A549 (cell line): ENCODE results near the gene LRRC31. TPM values are rescaled to one million over a fixed set of nuclear protein-coding genes. Genes with fewer than 3 reads are reported as not detected.
A peak's percentile ranks its signal among the peaks of the same experiment; 100 is the strongest.

Source experiments
- ATAC-seq, 2 experiments: fragments of 200-7000 bp in 1 of 2; fragments of >200 bp in 1 of 2; cut with Nextera tagmentation in 1 of 2; cut with Tn5 transposase in 1 of 2; 3 replicates each; pipeline versions ENCODE4 v1.8.0 to v1.9.1; 2018 to 2020; ENCODE audit warnings: mild to moderate bottlenecking in 1 of 2, moderate library complexity in 1 of 2
- CTCF ChIA-PET: fragments of 300-600 bp; sonication (Branson Sonifier 250); formaldehyde crosslinking; extraction: SDS; loops from one replicate; lab custom pipeline; 2021; ENCODE audit warnings: antibody characterized with exemption, inconsistent platforms; lab: Yijun Ruan, JAX
- POLR2A ChIA-PET: fragments of 350-600 bp; formaldehyde crosslinking; extraction: SDS; loops from one replicate; lab custom pipeline; 2021; ENCODE audit warnings: antibody characterized with exemption, inconsistent platforms; lab: Yijun Ruan, JAX
- DNase-seq, 2 experiments: peaks; one replicate each; pipeline versions ENCODE4 v3.0.0 to v3.0.0-alpha.2; 2011 to 2016; ENCODE audit warnings: low read depth in 1 of 2, low spot score in 1 of 2
- FAIRE-seq: peaks from 2 replicates; lab custom pipeline; 2011; peaks lifted over from hg19 to GRCh38; lab: Jason Lieb, UNC
- H3K27ac ChIP-seq, 2 experiments: fragments of >200 bp; sonication (Bioruptor Twin); formaldehyde crosslinking; 3 replicates each; pipeline ENCODE4 v1.5.1; 2016 to 2017
- H3K4me1 ChIP-seq: fragments of >200 bp; sonication (Bioruptor Twin); formaldehyde crosslinking; 3 replicates; pipeline ENCODE4 v1.6.1; 2016
- H3K4me2 ChIP-seq: fragments of >200 bp; sonication (Bioruptor Twin); formaldehyde crosslinking; 3 replicates; pipeline ENCODE4 v1.6.1; 2016
- H3K4me3 ChIP-seq: fragments of >200 bp; sonication (Bioruptor Twin); formaldehyde crosslinking; 3 replicates; pipeline ENCODE4 v1.5.1; 2016
- H3K9me3 ChIP-seq: fragments of >200 bp; sonication (Bioruptor Twin); formaldehyde crosslinking; 3 replicates; pipeline ENCODE4 v1.6.1; 2016
- BHLHE40 ChIP-seq: IDR thresholded peaks from 2 replicates; pipeline ENCODE4 v1.6.1; 2012; ENCODE audit warnings: low read depth, low read length, inconsistent platforms
- CHD2 ChIP-seq: fragments of 150-350 bp; IDR thresholded peaks from 2 replicates; pipeline ENCODE4 v1.6.1; 2014; ENCODE audit warnings: low read length; ENCODE audit not compliant: partially characterized antibody
- ELK1 ChIP-seq: fragments of 150-350 bp; IDR thresholded peaks from 2 replicates; pipeline ENCODE4 v1.6.1; 2014; ENCODE audit warnings: low read depth, mild to moderate bottlenecking, low read length
- EP300 ChIP-seq, 2 experiments: fragments of >200 bp; sonication (Bioruptor Twin); formaldehyde crosslinking; IDR thresholded peaks; 2 replicates in 1 of 2; 3 replicates in 1 of 2; pipeline ENCODE4 v1.6.1; 2016 to 2017
- FOXS1 ChIP-seq: fragments of 250-450 bp; sonication (Bioruptor Pico); IDR thresholded peaks from 2 replicates; pipeline ENCODE4 v1.5.0; 2020; ENCODE audit warnings: mild to moderate bottlenecking, moderate library complexity
- HEYL ChIP-seq: fragments of 250-450 bp; sonication (Bioruptor Pico); IDR thresholded peaks from 2 replicates; pipeline ENCODE4 v1.8.0; 2021; ENCODE audit warnings: mild to moderate bottlenecking, moderate library complexity
- HMGXB4 ChIP-seq: fragments of 250-450 bp; sonication (Bioruptor Pico); IDR thresholded peaks from 2 replicates; pipeline ENCODE4 v1.5.0; 2021; ENCODE audit warnings: mild to moderate bottlenecking, moderate library complexity, borderline replicate concordance
- HOXB13 ChIP-seq: fragments of 250-450 bp; sonication (Bioruptor Pico); IDR thresholded peaks from 2 replicates; pipeline ENCODE4 v1.5.0; 2020; ENCODE audit warnings: low read depth, mild to moderate bottlenecking, moderate library complexity
- HOXB5 ChIP-seq: fragments of 250-450 bp; sonication (Bioruptor Pico); IDR thresholded peaks from 2 replicates; pipeline ENCODE4 v1.5.0; 2020; ENCODE audit warnings: mild to moderate bottlenecking, moderate library complexity
- JUNB ChIP-seq: fragments of >200 bp; sonication (Bioruptor Twin); formaldehyde crosslinking; IDR thresholded peaks from 2 replicates; pipeline ENCODE4 v1.6.1; 2016
- KDM1A ChIP-seq: fragments of 200-600 bp; sonication (generic); IDR thresholded peaks from 2 replicates; pipeline ENCODE4 v1.6.1; 2016; ENCODE audit warnings: low read depth, mild to moderate bottlenecking
- MAFK ChIP-seq: fragments of 450-650 bp; IDR thresholded peaks from 2 replicates; pipeline ENCODE4 v1.6.1; 2014; ENCODE audit not compliant: partially characterized antibody
- MAZ ChIP-seq: fragments of 150-350 bp; IDR thresholded peaks from 2 replicates; pipeline ENCODE4 v1.6.1; 2014; ENCODE audit warnings: antibody characterized with exemption, low read depth, low read length, borderline replicate concordance
- NPAS2 ChIP-seq: fragments of 250-450 bp; sonication (Bioruptor Pico); IDR thresholded peaks from 2 replicates; pipeline ENCODE4 v1.8.0; 2022; ENCODE audit warnings: mild to moderate bottlenecking, moderate library complexity, borderline replicate concordance
- POLR2A ChIP-seq: IDR thresholded peaks from 2 replicates; pipeline ENCODE4 v1.6.1; 2012; ENCODE audit warnings: mild to moderate bottlenecking, low read length
- RARB ChIP-seq: fragments of 250-450 bp; sonication (Bioruptor Pico); IDR thresholded peaks from 2 replicates; pipeline ENCODE4 v1.8.0; 2021; ENCODE audit warnings: mild to moderate bottlenecking, moderate library complexity
- RCOR1 ChIP-seq: fragments of 150-350 bp; IDR thresholded peaks from 2 replicates; pipeline ENCODE4 v1.6.1; 2014; ENCODE audit warnings: antibody characterized with exemption, low read length, low read depth
- RFX5 ChIP-seq: fragments of 450-650 bp; IDR thresholded peaks from 2 replicates; pipeline ENCODE4 v1.7.1; 2014; ENCODE audit warnings: antibody characterized with exemption, mild to moderate bottlenecking, moderate library complexity
- RNF2 ChIP-seq: fragments of 200-600 bp; sonication (generic); IDR thresholded peaks from 2 replicates; pipeline ENCODE4 v1.6.1; 2016; ENCODE audit warnings: low read depth, mild to moderate bottlenecking, antibody characterized with exemption, moderate library complexity, borderline replicate concordance
- SMC3 ChIP-seq: fragments of >200 bp; sonication (Bioruptor Twin); formaldehyde crosslinking; IDR thresholded peaks from 3 replicates; pipeline ENCODE4 v1.6.1; 2018; ENCODE audit warnings: inconsistent platforms
- SREBF2 ChIP-seq: fragments of 450-650 bp; IDR thresholded peaks from 2 replicates; pipeline ENCODE4 v1.6.1; 2014; ENCODE audit warnings: mild to moderate bottlenecking, moderate library complexity
- TP53 ChIP-seq: fragments of 250-450 bp; sonication (Bioruptor Pico); IDR thresholded peaks from 2 replicates; pipeline ENCODE4 v1.5.0; 2021; ENCODE audit warnings: mild to moderate bottlenecking, moderate library complexity
- ZC3H11A ChIP-seq: fragments of 450-650 bp; IDR thresholded peaks from 2 replicates; pipeline ENCODE4 v1.6.1; 2014; ENCODE audit warnings: antibody characterized with exemption, mild to moderate bottlenecking
- ZFP36 ChIP-seq: fragments of 450-650 bp; IDR thresholded peaks from 2 replicates; pipeline ENCODE4 v1.6.1; 2014; ENCODE audit warnings: borderline replicate concordance; ENCODE audit not compliant: partially characterized antibody
- WGBS: methylation state at CpG from one replicate; pipeline ENCODE4 v1.1.6; 2017; ENCODE audit errors: missing lambda C conversion rate; 5-methylcytosine and 5-hydroxymethylcytosine counted together
- polyA plus RNA-seq, 4 experiments: library from polyadenylated mRNA; depleted of rRNA in 3 of 4; stranded (reverse); fragments of >200 nt; fragmentation: RNase III in 1 of 4; extraction: RNeasy Plus Mini Kit Qiagen cat#74134 plus additional on column Dnase treatment in 1 of 4; gene quantifications; 2 replicates in 3 of 4; 3 replicates in 1 of 4; pipeline ENCODE4 v1.2.3, GENCODE V29; 2011 to 2017
- TF ChIP-seq, protein P1 (sequence below): fragments of >200 bp; sonication (Bioruptor Twin); formaldehyde crosslinking; IDR thresholded peaks from 3 replicates; pipeline ENCODE4 v1.6.1; 2016
- TF ChIP-seq, protein P2 (sequence below): fragments of 250-450 bp; sonication (Bioruptor Pico); IDR thresholded peaks from 2 replicates; pipeline ENCODE4 v1.5.0; 2020; ENCODE audit warnings: low read depth, mild to moderate bottlenecking, moderate library complexity

The LRRC31 gene
- polyA plus RNA-seq, 2 of the 4 experiments (the other 2 are of a cell fraction), result 0.04 to 0.27 TPM

GRCh38 chr3:169822091-169822490 lies 47.6 kb downstream of the LRRC31 start:
- FAIRE-seq, result no peak
- H3K4me1 ChIP-seq, result no peaks in the 10 kb centered on the region
- H3K4me2 ChIP-seq, result peak overlapping the region; percentile 96
- DNase-seq, result peak in 1 of 2 experiments; percentile 23
- 2% methylated on average over 15 of the region's 15 CpGs for WGBS
- TF ChIP-seq EP300 (IDR thresholded peaks at IDR 0.05) (no peak), ZFP36 (peak; percentile 2)
- ATAC-seq, result peak; percentile 59 to 72; a peak in 5 of 6 replicates
- H3K27ac ChIP-seq, result no peak overlapping the region
- ChIA-PET CTCF (interaction anchor here (0.6 to 1.3 kb wide), 3 partner anchors 40 to 713 kb away, joined by 3 to 4 read pairs (median 3); no protein-coding TSS in a partner anchor), POLR2A (interaction anchor here (1.0 kb wide), 1 partner anchor 49 kb away, joined by 3 read pairs; the partner anchor contains the start of gene MYNN)
- peak overlapping the region; percentile 52 for H3K4me3 ChIP-seq
- H3K9me3 ChIP-seq, result no peaks in the 10 kb centered on the region

DNA sequence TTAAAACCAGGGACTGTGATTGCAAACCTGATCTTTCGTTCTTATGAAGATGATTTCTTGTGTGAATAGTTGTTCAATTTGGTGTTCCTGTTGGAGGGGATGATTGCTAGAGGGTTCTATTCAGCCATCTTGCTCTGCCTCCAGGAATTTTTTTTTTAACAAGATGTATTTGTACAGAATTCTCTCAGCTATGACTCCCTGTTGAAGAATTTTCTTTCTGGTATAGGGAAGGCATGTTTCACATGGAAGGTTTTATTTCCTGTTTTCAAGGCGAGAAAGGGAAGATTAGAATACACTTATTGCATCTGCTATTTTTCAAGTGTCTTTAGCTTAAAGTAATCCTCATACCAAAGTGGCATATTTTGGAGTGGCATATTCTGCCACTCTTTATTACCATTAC lies 51.4 kb downstream of the LRRC31 start:
- WGBS, result 30% methylated on average over 2 of the region's 2 CpGs
- CTCF ChIA-PET, result no interaction called here
- no peak for TF ChIP-seq SMC3
- TF ChIP-seq BHLHE40, result no peak
- TF ChIP-seq, protein P1, sequence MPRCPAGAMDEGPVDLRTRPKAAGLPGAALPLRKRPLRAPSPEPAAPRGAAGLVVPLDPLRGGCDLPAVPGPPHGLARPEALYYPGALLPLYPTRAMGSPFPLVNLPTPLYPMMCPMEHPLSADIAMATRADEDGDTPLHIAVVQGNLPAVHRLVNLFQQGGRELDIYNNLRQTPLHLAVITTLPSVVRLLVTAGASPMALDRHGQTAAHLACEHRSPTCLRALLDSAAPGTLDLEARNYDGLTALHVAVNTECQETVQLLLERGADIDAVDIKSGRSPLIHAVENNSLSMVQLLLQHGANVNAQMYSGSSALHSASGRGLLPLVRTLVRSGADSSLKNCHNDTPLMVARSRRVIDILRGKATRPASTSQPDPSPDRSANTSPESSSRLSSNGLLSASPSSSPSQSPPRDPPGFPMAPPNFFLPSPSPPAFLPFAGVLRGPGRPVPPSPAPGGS, result no peak
- no peak for TF ChIP-seq HOXB5 (CRISPR knock-in tag)
- no peak for TF ChIP-seq MAFK
- TF ChIP-seq RNF2, result peak; percentile 48; the same call in 1 of the 2 replicates
- no peak for TF ChIP-seq KDM1A
- TF ChIP-seq, all 56 proteins: peak for 1
- no peak overlapping the region for H3K4me2 ChIP-seq
- FAIRE-seq (no peak), ATAC-seq (no peak), DNase-seq (no peak)
- H3K4me1 ChIP-seq, result no peaks in the 10 kb centered on the region
- POLR2A ChIA-PET, result no interaction called here
- peaks cover 8% of the 10 kb centered on the region for H3K9me3 ChIP-seq
- no peak overlapping the region for H3K4me3 ChIP-seq
- no peak overlapping the region for H3K27ac ChIP-seq

DNA sequence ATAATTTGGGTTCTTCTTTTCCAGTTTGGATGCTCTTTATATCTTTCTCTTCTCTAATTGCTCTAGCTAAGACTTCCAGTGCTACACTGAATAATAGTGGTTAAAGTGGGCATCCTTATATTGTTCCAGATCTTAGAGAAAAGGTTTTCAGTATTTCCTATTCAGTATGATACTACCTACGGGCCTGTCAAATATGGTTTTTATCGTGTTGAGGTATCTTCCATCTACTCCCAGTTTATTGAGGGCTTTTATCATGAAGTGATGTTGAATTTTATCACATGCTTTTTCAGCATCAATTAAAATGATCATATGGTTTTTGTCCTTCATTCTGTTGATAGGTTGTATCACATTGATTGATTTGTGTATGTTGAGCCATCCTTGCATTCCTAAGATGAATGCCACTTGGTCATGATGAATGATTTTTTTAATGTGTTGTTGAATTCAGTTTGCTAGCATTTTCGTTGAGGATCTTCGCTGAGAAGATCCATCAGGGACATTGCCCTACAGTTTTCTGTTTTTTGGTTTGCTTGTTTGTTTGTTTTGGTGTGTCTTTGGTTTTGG lies 54.1 kb downstream of the LRRC31 start:
- no peak for ATAC-seq
- POLR2A ChIA-PET, result no interaction called here
- TF ChIP-seq RCOR1 (no peak), ELK1 (no peak), NPAS2 (CRISPR knock-in tag) (no peak), CHD2 (no peak), JUNB (no peak), HOXB13 (no peak), HMGXB4 (CRISPR knock-in tag) (no peak), POLR2A (no peak), HEYL (CRISPR knock-in tag) (no peak), HOXB5 (CRISPR knock-in tag) (no peak), SREBF2 (no peak), MAZ (no peak), ZFP36 (no peak), FOXS1 (no peak), TP53 (no peak), ZC3H11A (no peak), BHLHE40 (no peak), RARB (CRISPR knock-in tag) (no peak), RFX5 (no peak)
- TF ChIP-seq, protein P2, sequence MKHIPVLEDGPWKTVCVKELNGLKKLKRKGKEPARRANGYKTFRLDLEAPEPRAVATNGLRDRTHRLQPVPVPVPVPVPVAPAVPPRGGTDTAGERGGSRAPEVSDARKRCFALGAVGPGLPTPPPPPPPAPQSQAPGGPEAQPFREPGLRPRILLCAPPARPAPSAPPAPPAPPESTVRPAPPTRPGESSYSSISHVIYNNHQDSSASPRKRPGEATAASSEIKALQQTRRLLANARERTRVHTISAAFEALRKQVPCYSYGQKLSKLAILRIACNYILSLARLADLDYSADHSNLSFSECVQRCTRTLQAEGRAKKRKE (CRISPR knock-in tag), result no peak
- TF ChIP-seq, all 56 proteins: peak for 0
- H3K27ac ChIP-seq, result no peak overlapping the region
- WGBS, result 38% methylated on average over 4 of the region's 4 CpGs
- no peak overlapping the region for H3K4me3 ChIP-seq
- CTCF ChIA-PET, result no interaction called here
- H3K9me3 ChIP-seq, result peaks cover 8% of the 10 kb centered on the region
- DNase-seq, result no peak
- no peak overlapping the region for H3K4me2 ChIP-seq
- H3K4me1 ChIP-seq, result no peaks in the 10 kb centered on the region
- FAIRE-seq, result no peak
